OCI-LY1 (cell line): ENCODE results near the gene LIPC.

ENCODE experiments used
- H2AFZ ChIP-seq: fragments of 200-600 bp; sonication (generic), shearing (Covaris generic); 2 replicates; pipeline ENCODE4 v1.6.0; 2014; ENCODE audit warnings: antibody characterized with exemption, mild to moderate bottlenecking, low read length
- H3F3A ChIP-seq: fragments of 200-600 bp; sonication (generic), shearing (Covaris generic); 2 replicates; pipeline ENCODE4 v1.6.0; 2014; ENCODE audit warnings: mild to moderate bottlenecking, antibody characterized with exemption, low read length, moderate library complexity; ENCODE audit not compliant: insufficient read depth
- H3K27ac ChIP-seq: fragments of 200-600 bp; sonication (generic); 2 replicates; pipeline ENCODE4 v1.5.1; 2014; ENCODE audit warnings: low read length, mixed run types, mild to moderate bottlenecking, low read depth; ENCODE audit not compliant: poor library complexity, severe bottlenecking
- H3K27me3 ChIP-seq: fragments of 200-600 bp; sonication (generic); 2 replicates; pipeline ENCODE4 v1.6.0; 2014; ENCODE audit warnings: antibody characterized with exemption, mild to moderate bottlenecking, low read length, moderate library complexity; ENCODE audit not compliant: insufficient read depth
- H3K36me3 ChIP-seq: fragments of 200-600 bp; sonication (generic); 2 replicates; pipeline ENCODE4 v1.6.1; 2014; ENCODE audit warnings: mild to moderate bottlenecking, antibody characterized with exemption, low read length, moderate library complexity, mixed read lengths; ENCODE audit not compliant: insufficient read depth
- H3K4me1 ChIP-seq: fragments of 200-600 bp; sonication (generic); 2 replicates; pipeline ENCODE4 v1.5.1; 2014; ENCODE audit warnings: mild to moderate bottlenecking, low read length, moderate library complexity; ENCODE audit not compliant: insufficient read depth, severe bottlenecking
- H3K4me2 ChIP-seq: fragments of 200-600 bp; sonication (generic), shearing (Covaris generic); 2 replicates; pipeline ENCODE4 v1.6.1; 2014; ENCODE audit warnings: low read length
- H3K4me3 ChIP-seq: fragments of 200-600 bp; sonication (generic); 2 replicates; pipeline ENCODE4 v1.5.1; 2014; ENCODE audit warnings: low read length, low read depth, mild to moderate bottlenecking, mixed read lengths; ENCODE audit not compliant: poor library complexity, severe bottlenecking
- H3K79me2 ChIP-seq: fragments of 200-600 bp; shearing (Covaris generic); 2 replicates; pipeline ENCODE4 v1.6.1; 2016; ENCODE audit warnings: mixed run types, low read length, mixed read lengths; ENCODE audit not compliant: insufficient read depth
- H3K9ac ChIP-seq: fragments of 200-600 bp; sonication (generic), shearing (Covaris generic); 2 replicates; pipeline ENCODE4 v1.6.1; 2014; ENCODE audit warnings: mild to moderate bottlenecking, low read length, mixed read lengths
- H3K9me2 ChIP-seq: fragments of 200-600 bp; sonication (generic), shearing (Covaris generic); 2 replicates; pipeline ENCODE4 v1.6.1; 2014; ENCODE audit warnings: low read depth, mild to moderate bottlenecking, low read length, mixed read lengths
- H3K9me3 ChIP-seq: fragments of 200-600 bp; shearing (Covaris generic); 2 replicates; pipeline ENCODE4 v1.6.1; 2014; ENCODE audit warnings: low read length, mixed read lengths
- H4K20me1 ChIP-seq: fragments of 200-600 bp; sonication (generic), shearing (Covaris generic); 2 replicates; pipeline ENCODE4 v1.6.0; 2016; ENCODE audit warnings: mild to moderate bottlenecking, low read length; ENCODE audit not compliant: insufficient read depth
- EZH2 ChIP-seq: fragments of 200-600 bp; sonication (generic), shearing (Covaris generic); IDR thresholded peaks from 2 replicates; pipeline ENCODE4 v1.8.0; 2017; ENCODE audit warnings: borderline replicate concordance, mixed run types, mild to moderate bottlenecking, antibody characterized with exemption, low read length, moderate library complexity, mixed read lengths
- TF ChIP-seq, protein P1 (sequence below): fragments of 200-600 bp; sonication (generic), shearing (Covaris generic); IDR thresholded peaks from 2 replicates; pipeline ENCODE4 v1.5.1; 2017; ENCODE audit warnings: mild to moderate bottlenecking, antibody characterized with exemption, low read length, moderate library complexity, mixed read lengths

The LIPC gene

GRCh38 chr15:58543664-58544335 is 112.0 kb downstream of the LIPC start:
- Histone ChIP-seq H3K36me3 (peaks cover 3% of the 10 kb centered on the region; the same call in 1 of the 2 replicates), H4K20me1 (no peaks in the 10 kb centered on the region), H3K79me2 (no peaks in the 10 kb centered on the region), H3K27ac (no peak overlapping the region), H2AFZ (no peak overlapping the region), H3K9me2 (no peaks in the 10 kb centered on the region), H3K9me3 (no peaks in the 10 kb centered on the region), H3K4me3 (no peak overlapping the region), H3K4me2 (no peak overlapping the region), H3K9ac (no peak overlapping the region), H3K27me3 (no peaks in the 10 kb centered on the region), H3F3A (no peaks in the 10 kb centered on the region), H3K4me1 (peaks cover 17% of the 10 kb centered on the region)
- TF ChIP-seq, protein P1, sequence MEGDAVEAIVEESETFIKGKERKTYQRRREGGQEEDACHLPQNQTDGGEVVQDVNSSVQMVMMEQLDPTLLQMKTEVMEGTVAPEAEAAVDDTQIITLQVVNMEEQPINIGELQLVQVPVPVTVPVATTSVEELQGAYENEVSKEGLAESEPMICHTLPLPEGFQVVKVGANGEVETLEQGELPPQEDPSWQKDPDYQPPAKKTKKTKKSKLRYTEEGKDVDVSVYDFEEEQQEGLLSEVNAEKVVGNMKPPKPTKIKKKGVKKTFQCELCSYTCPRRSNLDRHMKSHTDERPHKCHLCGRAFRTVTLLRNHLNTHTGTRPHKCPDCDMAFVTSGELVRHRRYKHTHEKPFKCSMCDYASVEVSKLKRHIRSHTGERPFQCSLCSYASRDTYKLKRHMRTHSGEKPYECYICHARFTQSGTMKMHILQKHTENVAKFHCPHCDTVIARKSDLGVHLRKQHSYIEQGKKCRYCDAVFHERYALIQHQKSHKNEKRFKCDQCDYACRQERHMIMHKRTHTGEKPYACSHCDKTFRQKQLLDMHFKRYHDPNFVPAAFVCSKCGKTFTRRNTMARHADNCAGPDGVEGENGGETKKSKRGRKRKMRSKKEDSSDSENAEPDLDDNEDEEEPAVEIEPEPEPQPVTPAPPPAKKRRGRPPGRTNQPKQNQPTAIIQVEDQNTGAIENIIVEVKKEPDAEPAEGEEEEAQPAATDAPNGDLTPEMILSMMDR: no peak

GRCh38 chr15:58544756-58545155 is 113.0 kb downstream of the LIPC start:
- TF ChIP-seq EZH2: no peak
- TF ChIP-seq, protein P1: no peak

GRCh38 chr15:58545307-58546065 is 113.7 kb downstream of the LIPC start:
- H3K9me3 ChIP-seq: no peaks in the 10 kb centered on the region
- no peaks in the 10 kb centered on the region for H4K20me1 ChIP-seq
- TF ChIP-seq, protein P1: no peak
- TF ChIP-seq EZH2: no peak
- H3K4me1 ChIP-seq: peaks cover 33% of the 10 kb centered on the region
- no peak overlapping the region for H3K4me3 ChIP-seq
- no peak overlapping the region for H3K9ac ChIP-seq
- H3K4me2 ChIP-seq: no peak overlapping the region
- no peaks in the 10 kb centered on the region for H3K9me2 ChIP-seq
- H3K27ac ChIP-seq: no peak overlapping the region
- no peaks in the 10 kb centered on the region for H3K36me3 ChIP-seq
- H3K27me3 ChIP-seq: no peaks in the 10 kb centered on the region
- H2AFZ ChIP-seq: no peak overlapping the region
- H3F3A ChIP-seq: no peaks in the 10 kb centered on the region
- H3K79me2 ChIP-seq: no peaks in the 10 kb centered on the region

More at GRCh38 chr15:58544756-58545155, 113.0 kb downstream of the LIPC start:
- Histone ChIP-seq H3K36me3 (no peaks in the 10 kb centered on the region), H3K9ac (no peak overlapping the region), H3K9me3 (no peaks in the 10 kb centered on the region), H3K27me3 (no peaks in the 10 kb centered on the region), H3K4me1 (peaks cover 25% of the 10 kb centered on the region), H3K79me2 (no peaks in the 10 kb centered on the region), H3K27ac (no peak overlapping the region), H3K4me2 (no peak overlapping the region), H3F3A (no peaks in the 10 kb centered on the region), H3K4me3 (no peak overlapping the region), H3K9me2 (no peaks in the 10 kb centered on the region), H4K20me1 (no peaks in the 10 kb centered on the region), H2AFZ (no peak overlapping the region)
